ENCODE data around the gene UBAP1L.

DNA sequence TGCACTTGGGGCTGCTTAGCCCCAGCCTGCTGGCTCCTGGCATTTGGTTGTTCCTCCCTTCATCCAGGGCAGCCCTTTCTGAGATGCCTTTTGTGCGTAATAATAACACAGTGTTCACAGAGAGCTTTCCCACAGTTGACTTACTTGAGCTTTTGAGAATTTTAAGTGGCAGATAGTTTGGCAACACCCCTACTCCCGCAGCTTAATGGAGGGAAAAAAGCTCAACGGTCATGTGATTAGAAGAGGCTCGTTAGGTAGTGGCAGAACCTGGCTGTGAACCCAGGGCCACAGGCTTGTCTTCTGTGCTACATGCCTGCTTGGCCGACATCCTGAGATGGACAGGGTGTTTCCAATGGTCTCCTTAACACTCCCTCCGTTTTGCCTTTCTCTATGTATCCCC is 33.7 kb downstream of the UBAP1L start:
- TF ChIP-seq CTCF (IDR thresholded peaks at IDR 0.05; ENCODE audit: insufficient read depth, low read depth, low read length) (no peak), EZH2 (IDR thresholded peaks at IDR 0.05; ENCODE audit: insufficient read depth, low read length) (no peak)

Data from astrocyte (in vitro differentiated cells and primary cell).